Rectal smooth muscle tissue (tissue), 1 donor: ENCODE results near the gene CC2D2B.
"Not testable (repeated sequence)": the region's sequence is repeated elsewhere in the genome, so short reads cannot be mapped to it uniquely, and the experiment has no call there.

Experiments
- H3K27ac ChIP-seq: one replicate; pipeline ENCODE4 v1.7.0; 2013; ENCODE audit warnings: low read depth, low read length, inconsistent platforms
- H3K27me3 ChIP-seq: one replicate; pipeline ENCODE4 v1.7.0; 2013; ENCODE audit warnings: low read length; ENCODE audit not compliant: control insufficient read depth, insufficient read depth
- H3K36me3 ChIP-seq: one replicate; pipeline ENCODE4 v1.7.0; 2013; ENCODE audit warnings: low read length; ENCODE audit not compliant: control insufficient read depth, insufficient read depth
- H3K4me1 ChIP-seq: one replicate; pipeline ENCODE4 v1.7.0; 2013; ENCODE audit warnings: low read length; ENCODE audit not compliant: control insufficient read depth, insufficient read depth
- H3K4me3 ChIP-seq: one replicate; pipeline ENCODE4 v1.7.0; 2013; ENCODE audit warnings: low read length
- H3K9ac ChIP-seq: one replicate; pipeline ENCODE4 v1.7.0; 2013; ENCODE audit warnings: low read length

CC2D2B gene

GRCh38 chr10:95925033-95925432, 17.3 kb downstream of the CC2D2B start:
- no peak overlapping the region for H3K9ac ChIP-seq
- no peak overlapping the region for H3K4me3 ChIP-seq
- no peaks in the 10 kb centered on the region for H3K27me3 ChIP-seq
- H3K36me3 ChIP-seq, result no peaks in the 10 kb centered on the region
- H3K4me1 ChIP-seq, result no peaks in the 10 kb centered on the region
- no peak overlapping the region for H3K27ac ChIP-seq

- Histone ChIP-seq H3K27me3 (no peaks in the 10 kb centered on the region), H3K36me3 (no peaks in the 10 kb centered on the region), H3K27ac (no peak overlapping the region), H3K4me1 (no peaks in the 10 kb centered on the region), H3K9ac (no peak overlapping the region), H3K4me3 (no peak overlapping the region)
These were observed 27.7 kb downstream of the CC2D2B start for GRCh38 chr10:95935429-95935828.

DNA sequence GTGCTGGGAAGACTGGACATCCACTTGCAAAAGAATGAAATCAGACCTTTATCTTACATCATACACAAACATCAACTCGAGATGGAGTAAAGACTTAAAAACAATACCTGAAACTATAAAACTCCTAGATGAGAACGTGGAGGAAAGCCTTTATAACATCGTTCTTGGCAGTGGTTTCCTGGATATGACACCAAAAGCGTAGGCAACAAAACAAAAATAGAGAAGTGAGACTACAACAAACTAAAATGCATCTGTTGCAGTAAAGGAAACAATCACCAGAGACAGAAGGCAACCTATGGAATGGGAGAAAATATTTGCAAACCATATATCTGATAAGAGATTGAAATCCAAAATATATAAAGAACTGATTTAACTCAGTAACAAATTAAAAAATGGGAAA, 33.3 kb downstream of the CC2D2B start:
- H3K36me3 ChIP-seq, result no peaks in the 10 kb centered on the region
- H3K4me1 ChIP-seq, result no peaks in the 10 kb centered on the region
- no peak overlapping the region for H3K27ac ChIP-seq
- H3K4me3 ChIP-seq, result no peak overlapping the region
- H3K27me3 ChIP-seq, result no peaks in the 10 kb centered on the region
- H3K9ac ChIP-seq, result no peak overlapping the region

DNA sequence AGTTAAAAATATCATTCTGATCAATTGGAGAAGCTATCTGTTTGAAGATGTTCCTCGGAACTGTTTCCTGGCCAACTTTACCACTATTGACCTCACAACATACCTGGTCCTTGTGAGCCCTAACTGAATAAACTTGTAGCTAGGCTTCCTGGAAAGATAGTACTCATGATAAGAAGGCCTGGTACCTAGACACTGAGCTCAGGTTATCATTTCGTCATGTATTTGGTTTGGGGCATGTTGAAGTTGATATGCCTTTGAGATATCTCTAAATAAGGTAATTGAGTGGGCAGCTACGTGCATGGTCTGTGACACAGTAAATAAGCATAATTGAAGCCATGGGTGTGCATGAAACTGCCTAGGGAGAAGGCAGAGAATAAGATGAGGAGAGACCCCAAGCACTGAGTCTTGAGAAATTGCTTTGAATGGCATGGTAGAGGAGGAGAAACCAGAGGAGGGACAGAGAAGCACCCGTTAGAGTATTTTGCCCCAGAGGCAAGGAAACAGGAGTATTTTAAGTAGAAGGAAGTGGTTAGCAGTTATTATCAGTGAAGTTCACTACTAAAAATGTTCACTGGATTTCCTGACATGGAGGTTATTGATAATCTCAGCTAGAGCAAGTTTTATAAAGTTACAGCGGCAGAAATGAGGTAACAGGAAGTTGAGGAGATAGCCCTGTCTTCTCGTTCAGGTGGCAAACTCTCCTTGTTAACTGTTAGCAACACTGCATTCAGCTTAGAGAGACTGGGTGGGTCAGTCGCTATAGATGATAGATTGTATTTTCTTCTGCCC, 55.6 kb downstream of the CC2D2B start:
- Histone ChIP-seq H3K36me3 (no peaks in the 10 kb centered on the region), H3K4me1 (no peaks in the 10 kb centered on the region)

GRCh38 chr10:95963991-95964389, 56.2 kb downstream of the CC2D2B start:
- no peaks in the 10 kb centered on the region for H3K4me1 ChIP-seq
- no peak overlapping the region for H3K4me3 ChIP-seq
- H3K36me3 ChIP-seq, result no peaks in the 10 kb centered on the region
- no peak overlapping the region for H3K9ac ChIP-seq
- no peaks in the 10 kb centered on the region for H3K27me3 ChIP-seq
- no peak overlapping the region for H3K27ac ChIP-seq

More for the DNA sequence above, 55.6 kb downstream of the CC2D2B start:
- Histone ChIP-seq H3K4me3 (no peak overlapping the region), H3K27me3 (no peaks in the 10 kb centered on the region), H3K27ac (no peak overlapping the region), H3K9ac (no peak overlapping the region)

DNA sequence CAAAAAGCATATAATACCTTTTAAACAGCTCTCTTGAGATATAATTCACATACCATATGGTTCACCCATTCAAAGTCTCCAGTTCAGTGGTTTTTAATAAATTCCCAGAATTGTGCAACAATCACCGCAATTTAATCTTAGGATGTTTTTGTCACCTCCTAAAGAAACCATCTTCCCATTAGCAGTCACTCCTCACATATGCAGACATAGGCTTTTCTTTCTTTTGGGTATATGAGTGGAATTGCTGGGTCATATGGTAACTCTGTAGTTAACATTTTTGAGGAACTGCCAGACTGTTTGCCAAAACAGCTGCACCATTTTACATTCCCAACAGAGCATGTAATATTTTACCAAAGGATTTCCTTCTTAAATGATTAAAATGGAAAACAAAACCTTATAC, 57.0 kb downstream of the CC2D2B start:
- Histone ChIP-seq H3K36me3 (no peaks in the 10 kb centered on the region), H3K4me1 (no peaks in the 10 kb centered on the region), H3K4me3 (no peak overlapping the region), H3K9ac (no peak overlapping the region), H3K27ac (no peak overlapping the region), H3K27me3 (no peaks in the 10 kb centered on the region)

- no peak overlapping the region for H3K27ac ChIP-seq
- no peaks in the 10 kb centered on the region for H3K36me3 ChIP-seq
- no peak overlapping the region for H3K4me3 ChIP-seq
- H3K27me3 ChIP-seq, result no peaks in the 10 kb centered on the region
- H3K9ac ChIP-seq, result no peak overlapping the region
- no peaks in the 10 kb centered on the region for H3K4me1 ChIP-seq
These were observed 68.8 kb downstream of the CC2D2B start for GRCh38 chr10:95976362-95977229.

DNA sequence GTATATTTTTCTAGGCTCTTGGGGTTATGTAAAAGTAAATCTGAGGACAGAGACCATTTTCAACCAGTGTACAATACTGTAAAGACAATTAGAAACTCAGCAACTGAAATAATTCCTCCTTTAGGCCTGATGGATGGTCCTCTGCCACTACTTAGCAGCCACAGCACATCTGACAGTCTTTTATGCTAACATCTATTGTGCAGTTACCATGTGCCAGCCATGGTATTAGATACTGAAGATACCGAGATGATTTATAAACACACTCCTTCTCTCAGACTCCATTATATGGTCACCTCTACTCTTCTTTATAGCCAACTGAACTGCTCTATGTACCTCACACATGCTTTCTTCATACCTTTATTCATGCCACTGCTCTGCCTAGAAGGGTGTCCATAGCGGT, 74.4 kb downstream of the CC2D2B start:
- Histone ChIP-seq H3K36me3 (no peaks in the 10 kb centered on the region), H3K4me1 (no peaks in the 10 kb centered on the region), H3K27ac (no peak overlapping the region), H3K4me3 (no peak overlapping the region), H3K9ac (no peak overlapping the region), H3K27me3 (no peaks in the 10 kb centered on the region)

- H3K27me3 ChIP-seq, result no peaks in the 10 kb centered on the region
- H3K9ac ChIP-seq, result no peak overlapping the region
- no peaks in the 10 kb centered on the region for H3K4me1 ChIP-seq
- no peaks in the 10 kb centered on the region for H3K36me3 ChIP-seq
- H3K4me3 ChIP-seq, result no peak overlapping the region
- no peak overlapping the region for H3K27ac ChIP-seq
These were observed 80.1 kb downstream of the CC2D2B start for GRCh38 chr10:95987685-95988426.

DNA sequence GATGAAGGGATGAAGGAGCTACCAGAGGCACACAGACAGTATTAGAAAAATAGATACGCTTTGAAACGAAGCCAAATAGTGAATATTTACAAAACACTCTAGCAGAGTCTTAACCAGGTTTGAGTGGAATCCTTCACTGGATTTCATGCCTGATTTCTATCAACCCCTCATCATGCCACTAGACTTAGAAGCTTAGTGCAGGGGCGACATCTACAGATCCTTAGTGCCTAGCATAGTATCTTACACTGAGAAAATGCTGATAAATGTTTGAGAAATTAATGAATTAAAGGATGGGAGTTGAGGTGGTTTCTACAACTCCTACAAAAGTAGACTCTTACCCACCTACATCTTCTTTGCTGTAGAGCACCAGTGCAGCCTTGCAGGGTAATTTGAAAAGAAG, 80.9 kb downstream of the CC2D2B start:
- H3K27me3 ChIP-seq, result no peaks in the 10 kb centered on the region
- no peak overlapping the region for H3K4me3 ChIP-seq
- H3K9ac ChIP-seq, result no peak overlapping the region
- no peaks in the 10 kb centered on the region for H3K36me3 ChIP-seq
- H3K27ac ChIP-seq, result no peak overlapping the region
- H3K4me1 ChIP-seq, result no peaks in the 10 kb centered on the region

DNA sequence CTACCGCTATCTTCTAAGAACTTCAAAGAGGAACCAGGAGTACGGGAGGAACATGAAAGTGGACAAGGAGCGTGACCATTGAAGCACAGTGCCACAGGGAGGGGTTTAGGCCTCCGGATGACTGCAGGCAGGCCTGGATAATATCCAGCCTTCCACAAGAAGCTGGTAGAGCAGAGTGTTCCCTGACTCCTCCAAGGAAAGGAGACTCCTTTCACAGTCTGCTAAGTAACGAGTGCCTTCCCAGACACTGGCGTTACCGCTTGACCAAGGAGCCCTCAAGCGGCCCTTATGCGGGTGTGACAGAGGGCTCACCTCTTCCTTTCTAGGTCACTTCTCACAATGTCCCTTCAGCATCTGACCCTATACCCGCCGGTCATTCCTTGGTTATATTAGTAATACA, 86.6 kb downstream of the CC2D2B start:
- H3K9ac ChIP-seq, H3K4me1 ChIP-seq, H3K36me3 ChIP-seq, H3K27ac ChIP-seq, H3K4me3 ChIP-seq, H3K27me3 ChIP-seq: not testable (repeated sequence)

- Histone ChIP-seq H3K27ac (no peak overlapping the region), H3K27me3 (no peaks in the 10 kb centered on the region), H3K9ac (no peak overlapping the region), H3K4me1 (no peaks in the 10 kb centered on the region), H3K4me3 (no peak overlapping the region), H3K36me3 (no peaks in the 10 kb centered on the region)
These were observed 90.5 kb downstream of the CC2D2B start for GRCh38 chr10:95998255-95998784.
